GM23338 (cell line): ENCODE data around the gene ZNF219. TPM values are rescaled to one million over a fixed set of nuclear protein-coding genes. Genes with fewer than 3 reads are reported as not detected.

Experiments
- ATAC-seq: fragments of 200-7000 bp; cut with Tn5 transposase; 3 replicates; pipeline ENCODE4 v1.9.1; 2020
- DNase-seq: peaks from one replicate; pipeline ENCODE4 v3.0.0-alpha.2; 2015; ENCODE audit warnings: low spot score
- H2AFZ ChIP-seq: fragments of 200-600 bp; sonication (generic); 2 replicates; pipeline ENCODE4 v1.8.0; 2016; ENCODE audit warnings: antibody characterized with exemption, mild to moderate bottlenecking, moderate library complexity
- H3F3A ChIP-seq: fragments of 200-600 bp; sonication (generic); replicated peaks from 2 replicates; pipeline ENCODE4 v1.8.0; 2017; ENCODE audit warnings: antibody characterized with exemption, mixed run types, low read depth
- H3K27ac ChIP-seq: fragments of 200-600 bp; sonication (generic); 2 replicates; pipeline ENCODE4 v1.6.1; 2016; ENCODE audit warnings: low read depth
- H3K27me3 ChIP-seq: fragments of 200-600 bp; sonication (generic); 2 replicates; pipeline ENCODE4 v1.8.0; 2016; ENCODE audit warnings: mild to moderate bottlenecking, mixed run types, moderate library complexity; ENCODE audit not compliant: insufficient read depth
- H3K36me3 ChIP-seq: fragments of 200-600 bp; sonication (generic); 2 replicates; pipeline ENCODE4 v1.8.0; 2016; ENCODE audit warnings: mild to moderate bottlenecking; ENCODE audit not compliant: insufficient read depth
- H3K4me1 ChIP-seq: fragments of 200-600 bp; sonication (generic); 2 replicates; pipeline ENCODE4 v1.8.0; 2016; ENCODE audit warnings: mild to moderate bottlenecking, moderate library complexity; ENCODE audit not compliant: insufficient read depth
- H3K4me2 ChIP-seq: fragments of 200-600 bp; sonication (generic); 2 replicates; pipeline ENCODE4 v1.7.1; 2017; ENCODE audit warnings: mixed run types
- H3K4me3 ChIP-seq: fragments of 200-600 bp; sonication (generic); 2 replicates; pipeline ENCODE4 v1.6.1; 2016; ENCODE audit warnings: mixed run types
- H3K79me2 ChIP-seq: fragments of 200-600 bp; sonication (generic); replicated peaks from 2 replicates; pipeline ENCODE4 v1.8.0; 2017; ENCODE audit warnings: mild to moderate bottlenecking; ENCODE audit not compliant: insufficient read depth
- H3K9me2 ChIP-seq: fragments of 200-600 bp; sonication (generic); 2 replicates; pipeline ENCODE4 v1.8.0; 2017; ENCODE audit not compliant: insufficient read depth
- H4K20me1 ChIP-seq: fragments of 200-600 bp; sonication (generic); replicated peaks from 2 replicates; pipeline ENCODE4 v1.8.0; 2017; ENCODE audit warnings: mild to moderate bottlenecking; ENCODE audit not compliant: insufficient read depth
- H3K27ac Mint-ChIP-seq: 2 replicates; pipeline ENCODE4 v1.8.0; 2020; ENCODE audit warnings: inconsistent platforms, mild to moderate bottlenecking, moderate library complexity, mixed read lengths
- H3K27me3 Mint-ChIP-seq: 3 replicates; pipeline ENCODE4 v1.8.0; 2022; ENCODE audit warnings: low read depth, mild to moderate bottlenecking, moderate library complexity, mixed read lengths, inconsistent platforms; ENCODE audit not compliant: insufficient read depth, poor library complexity
- H3K36me3 Mint-ChIP-seq: 3 replicates; pipeline ENCODE4 v1.8.0; 2021; ENCODE audit warnings: low read depth, mild to moderate bottlenecking, inconsistent platforms, moderate library complexity, mixed read lengths
- H3K4me1 Mint-ChIP-seq: 3 replicates; pipeline ENCODE4 v1.8.0; 2020; ENCODE audit warnings: mild to moderate bottlenecking, inconsistent platforms, mixed read lengths
- H3K4me3 Mint-ChIP-seq: 3 replicates; pipeline ENCODE4 v1.8.0; 2021; ENCODE audit warnings: moderate library complexity, mild to moderate bottlenecking, inconsistent platforms, mixed read lengths
- H3K9me3 Mint-ChIP-seq: 3 replicates; pipeline ENCODE4 v1.8.0; 2020; ENCODE audit warnings: moderate library complexity, mild to moderate bottlenecking, inconsistent platforms, mixed read lengths
- EZH2 ChIP-seq: fragments of 200-600 bp; sonication (generic); IDR thresholded peaks from one replicate; pipeline ENCODE4 v1.8.0; 2017; ENCODE audit warnings: antibody characterized with exemption, mild to moderate bottlenecking, low read depth; ENCODE audit not compliant: unreplicated experiment
- EZH2phosphoT487 ChIP-seq: fragments of 200-600 bp; sonication (generic); IDR thresholded peaks from one replicate; pipeline ENCODE4 v1.8.1; 2018; ENCODE audit warnings: antibody characterized with exemption; ENCODE audit not compliant: unreplicated experiment
- NANOG ChIP-seq: IDR thresholded peaks from 2 replicates; pipeline ENCODE4 v1.6.1; 2016; ENCODE audit warnings: antibody characterized with exemption, borderline replicate concordance
- POLR2AphosphoS5 ChIP-seq: IDR thresholded peaks from 2 replicates; pipeline ENCODE4 v1.6.1; 2016; ENCODE audit warnings: antibody characterized with exemption, low read depth
- ZNF114 ChIP-seq: fragments of 250-450 bp; sonication (Bioruptor Pico); IDR thresholded peaks from 2 replicates; pipeline ENCODE4 v1.5.0; 2020; ENCODE audit warnings: mild to moderate bottlenecking, moderate library complexity
- ZNF331 ChIP-seq: fragments of 250-450 bp; sonication (Bioruptor Pico); IDR thresholded peaks from 2 replicates; pipeline ENCODE4 v1.5.0; 2020; ENCODE audit warnings: low read depth, mild to moderate bottlenecking, moderate library complexity
- polyA plus RNA-seq: library from polyadenylated mRNA; unstranded; fragments of >200 nt; fragmentation: Nextera tagmentation; extraction: Ambion mirVana; gene quantifications from 2 replicates; pipeline ENCODE4 v1.2.1, GENCODE V29; 2016
- total RNA-seq: library from RNA; depleted of rRNA; stranded (reverse); fragments of >200 nt; shearing (Covaris generic); gene quantifications from 2 replicates; pipeline ENCODE4 v1.2.3, GENCODE V29; 2014
- TF ChIP-seq, protein P1 (sequence below): IDR thresholded peaks from one replicate; pipeline ENCODE4 v1.6.1; 2018; ENCODE audit warnings: antibody characterized with exemption; ENCODE audit not compliant: unreplicated experiment
- TF ChIP-seq, protein P2 (sequence below), 2 experiments: fragments of 200-600 bp in 1 of 2; sonication (generic) in 1 of 2; conservative IDR thresholded peaks; 2 replicates each; pipeline versions ENCODE4 v1.5.1 to v1.6.1; 2016 to 2017; ENCODE audit warnings: antibody characterized with exemption in 2 of 2, low read depth in 2 of 2, mild to moderate bottlenecking in 2 of 2, moderate library complexity in 1 of 2
- TF ChIP-seq, protein P3 (sequence below): fragments of 250-450 bp; sonication (Bioruptor Pico); IDR thresholded peaks from 2 replicates; pipeline ENCODE4 v1.5.0; 2020; ENCODE audit warnings: mild to moderate bottlenecking, moderate library complexity

The ZNF219 gene
- total and polyA plus RNA-seq, 2 experiments from 2014 or later, result 37.7 to 153 TPM

DNA sequence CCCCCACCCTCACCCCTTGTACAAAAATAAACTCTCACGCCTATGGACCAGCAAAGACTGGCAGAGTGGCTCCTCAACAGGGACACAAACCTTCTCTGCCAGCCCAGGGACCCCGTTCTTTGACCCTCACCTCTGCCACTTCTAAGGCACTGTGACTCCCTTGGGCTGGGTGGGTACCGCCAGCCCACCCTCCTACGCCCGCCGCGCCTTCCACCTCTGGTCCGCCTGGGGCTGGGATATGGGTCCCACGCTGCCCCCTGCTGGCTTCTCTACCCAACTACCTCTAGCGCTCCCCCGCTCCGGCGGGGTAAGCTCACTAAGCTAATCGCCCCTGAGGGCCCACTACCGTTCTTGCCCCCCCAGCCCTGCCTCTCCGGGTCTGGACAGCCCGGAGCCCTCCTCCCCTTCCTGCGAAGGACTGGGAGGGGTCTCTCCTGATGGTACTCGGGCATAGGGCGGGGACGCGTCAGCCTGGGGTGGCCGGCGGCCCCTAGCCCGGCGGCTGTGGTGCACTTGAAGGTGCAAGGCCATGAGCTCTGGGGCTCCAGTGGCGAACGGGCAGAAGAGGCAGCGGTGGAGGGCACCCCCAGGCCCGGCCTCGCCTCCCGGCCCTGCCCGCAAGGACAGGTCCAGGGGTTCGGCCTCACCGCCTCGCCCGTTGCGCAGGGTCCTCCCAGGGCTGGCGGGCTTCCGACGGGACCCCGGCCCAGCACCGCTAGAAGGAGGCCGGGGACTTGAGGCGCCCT, 8.1 kb downstream of the ZNF219 start:
- ATAC-seq, result peak; percentile 28
- peaks cover 77% of the 10 kb centered on the region for H3K36me3 Mint-ChIP-seq
- Histone ChIP-seq H3K4me3 (no peak overlapping the region), H3K27me3 (no peaks in the 10 kb centered on the region), H3K27ac (no peak overlapping the region), H3K4me2 (no peak overlapping the region), H3K36me3 (peaks cover 22% of the 10 kb centered on the region), H3F3A (peaks cover 39% of the 10 kb centered on the region), H3K79me2 (peaks cover 16% of the 10 kb centered on the region), H3K9me2 (no peaks in the 10 kb centered on the region), H3K4me1 (peaks cover 31% of the 10 kb centered on the region), H2AFZ (no peak overlapping the region), H4K20me1 (peaks cover 26% of the 10 kb centered on the region)
- H3K27ac Mint-ChIP-seq, result peak overlapping the region; percentile 52; the same call in 1 of the 2 replicates
- H3K4me3 Mint-ChIP-seq, result no peak overlapping the region; the same call in 2 of the 3 replicates
- peaks cover 40% of the 10 kb centered on the region for H3K27me3 Mint-ChIP-seq
- peaks cover 63% of the 10 kb centered on the region for H3K4me1 Mint-ChIP-seq
- H3K9me3 Mint-ChIP-seq, result peaks cover 11% of the 10 kb centered on the region; the same call in 2 of the 3 replicates
- TF ChIP-seq EZH2phosphoT487 (no peak), ZNF331 (no peak), EZH2 (no peak), POLR2AphosphoS5 (peak; percentile 18; the same call in 1 of the 2 replicates), ZNF114 (CRISPR knock-in tag) (no peak), NANOG (no peak)
- TF ChIP-seq, protein P1, sequence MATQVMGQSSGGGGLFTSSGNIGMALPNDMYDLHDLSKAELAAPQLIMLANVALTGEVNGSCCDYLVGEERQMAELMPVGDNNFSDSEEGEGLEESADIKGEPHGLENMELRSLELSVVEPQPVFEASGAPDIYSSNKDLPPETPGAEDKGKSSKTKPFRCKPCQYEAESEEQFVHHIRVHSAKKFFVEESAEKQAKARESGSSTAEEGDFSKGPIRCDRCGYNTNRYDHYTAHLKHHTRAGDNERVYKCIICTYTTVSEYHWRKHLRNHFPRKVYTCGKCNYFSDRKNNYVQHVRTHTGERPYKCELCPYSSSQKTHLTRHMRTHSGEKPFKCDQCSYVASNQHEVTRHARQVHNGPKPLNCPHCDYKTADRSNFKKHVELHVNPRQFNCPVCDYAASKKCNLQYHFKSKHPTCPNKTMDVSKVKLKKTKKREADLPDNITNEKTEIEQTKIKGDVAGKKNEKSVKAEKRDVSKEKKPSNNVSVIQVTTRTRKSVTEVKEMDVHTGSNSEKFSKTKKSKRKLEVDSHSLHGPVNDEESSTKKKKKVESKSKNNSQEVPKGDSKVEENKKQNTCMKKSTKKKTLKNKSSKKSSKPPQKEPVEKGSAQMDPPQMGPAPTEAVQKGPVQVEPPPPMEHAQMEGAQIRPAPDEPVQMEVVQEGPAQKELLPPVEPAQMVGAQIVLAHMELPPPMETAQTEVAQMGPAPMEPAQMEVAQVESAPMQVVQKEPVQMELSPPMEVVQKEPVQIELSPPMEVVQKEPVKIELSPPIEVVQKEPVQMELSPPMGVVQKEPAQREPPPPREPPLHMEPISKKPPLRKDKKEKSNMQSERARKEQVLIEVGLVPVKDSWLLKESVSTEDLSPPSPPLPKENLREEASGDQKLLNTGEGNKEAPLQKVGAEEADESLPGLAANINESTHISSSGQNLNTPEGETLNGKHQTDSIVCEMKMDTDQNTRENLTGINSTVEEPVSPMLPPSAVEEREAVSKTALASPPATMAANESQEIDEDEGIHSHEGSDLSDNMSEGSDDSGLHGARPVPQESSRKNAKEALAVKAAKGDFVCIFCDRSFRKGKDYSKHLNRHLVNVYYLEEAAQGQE, result no peak
- TF ChIP-seq, protein P2, sequence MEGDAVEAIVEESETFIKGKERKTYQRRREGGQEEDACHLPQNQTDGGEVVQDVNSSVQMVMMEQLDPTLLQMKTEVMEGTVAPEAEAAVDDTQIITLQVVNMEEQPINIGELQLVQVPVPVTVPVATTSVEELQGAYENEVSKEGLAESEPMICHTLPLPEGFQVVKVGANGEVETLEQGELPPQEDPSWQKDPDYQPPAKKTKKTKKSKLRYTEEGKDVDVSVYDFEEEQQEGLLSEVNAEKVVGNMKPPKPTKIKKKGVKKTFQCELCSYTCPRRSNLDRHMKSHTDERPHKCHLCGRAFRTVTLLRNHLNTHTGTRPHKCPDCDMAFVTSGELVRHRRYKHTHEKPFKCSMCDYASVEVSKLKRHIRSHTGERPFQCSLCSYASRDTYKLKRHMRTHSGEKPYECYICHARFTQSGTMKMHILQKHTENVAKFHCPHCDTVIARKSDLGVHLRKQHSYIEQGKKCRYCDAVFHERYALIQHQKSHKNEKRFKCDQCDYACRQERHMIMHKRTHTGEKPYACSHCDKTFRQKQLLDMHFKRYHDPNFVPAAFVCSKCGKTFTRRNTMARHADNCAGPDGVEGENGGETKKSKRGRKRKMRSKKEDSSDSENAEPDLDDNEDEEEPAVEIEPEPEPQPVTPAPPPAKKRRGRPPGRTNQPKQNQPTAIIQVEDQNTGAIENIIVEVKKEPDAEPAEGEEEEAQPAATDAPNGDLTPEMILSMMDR (conservative IDR thresholded peaks at IDR 0.05; ENCODE audit: low read depth in 2 of 2), result peak; percentile 66 to 71
- TF ChIP-seq, protein P3, sequence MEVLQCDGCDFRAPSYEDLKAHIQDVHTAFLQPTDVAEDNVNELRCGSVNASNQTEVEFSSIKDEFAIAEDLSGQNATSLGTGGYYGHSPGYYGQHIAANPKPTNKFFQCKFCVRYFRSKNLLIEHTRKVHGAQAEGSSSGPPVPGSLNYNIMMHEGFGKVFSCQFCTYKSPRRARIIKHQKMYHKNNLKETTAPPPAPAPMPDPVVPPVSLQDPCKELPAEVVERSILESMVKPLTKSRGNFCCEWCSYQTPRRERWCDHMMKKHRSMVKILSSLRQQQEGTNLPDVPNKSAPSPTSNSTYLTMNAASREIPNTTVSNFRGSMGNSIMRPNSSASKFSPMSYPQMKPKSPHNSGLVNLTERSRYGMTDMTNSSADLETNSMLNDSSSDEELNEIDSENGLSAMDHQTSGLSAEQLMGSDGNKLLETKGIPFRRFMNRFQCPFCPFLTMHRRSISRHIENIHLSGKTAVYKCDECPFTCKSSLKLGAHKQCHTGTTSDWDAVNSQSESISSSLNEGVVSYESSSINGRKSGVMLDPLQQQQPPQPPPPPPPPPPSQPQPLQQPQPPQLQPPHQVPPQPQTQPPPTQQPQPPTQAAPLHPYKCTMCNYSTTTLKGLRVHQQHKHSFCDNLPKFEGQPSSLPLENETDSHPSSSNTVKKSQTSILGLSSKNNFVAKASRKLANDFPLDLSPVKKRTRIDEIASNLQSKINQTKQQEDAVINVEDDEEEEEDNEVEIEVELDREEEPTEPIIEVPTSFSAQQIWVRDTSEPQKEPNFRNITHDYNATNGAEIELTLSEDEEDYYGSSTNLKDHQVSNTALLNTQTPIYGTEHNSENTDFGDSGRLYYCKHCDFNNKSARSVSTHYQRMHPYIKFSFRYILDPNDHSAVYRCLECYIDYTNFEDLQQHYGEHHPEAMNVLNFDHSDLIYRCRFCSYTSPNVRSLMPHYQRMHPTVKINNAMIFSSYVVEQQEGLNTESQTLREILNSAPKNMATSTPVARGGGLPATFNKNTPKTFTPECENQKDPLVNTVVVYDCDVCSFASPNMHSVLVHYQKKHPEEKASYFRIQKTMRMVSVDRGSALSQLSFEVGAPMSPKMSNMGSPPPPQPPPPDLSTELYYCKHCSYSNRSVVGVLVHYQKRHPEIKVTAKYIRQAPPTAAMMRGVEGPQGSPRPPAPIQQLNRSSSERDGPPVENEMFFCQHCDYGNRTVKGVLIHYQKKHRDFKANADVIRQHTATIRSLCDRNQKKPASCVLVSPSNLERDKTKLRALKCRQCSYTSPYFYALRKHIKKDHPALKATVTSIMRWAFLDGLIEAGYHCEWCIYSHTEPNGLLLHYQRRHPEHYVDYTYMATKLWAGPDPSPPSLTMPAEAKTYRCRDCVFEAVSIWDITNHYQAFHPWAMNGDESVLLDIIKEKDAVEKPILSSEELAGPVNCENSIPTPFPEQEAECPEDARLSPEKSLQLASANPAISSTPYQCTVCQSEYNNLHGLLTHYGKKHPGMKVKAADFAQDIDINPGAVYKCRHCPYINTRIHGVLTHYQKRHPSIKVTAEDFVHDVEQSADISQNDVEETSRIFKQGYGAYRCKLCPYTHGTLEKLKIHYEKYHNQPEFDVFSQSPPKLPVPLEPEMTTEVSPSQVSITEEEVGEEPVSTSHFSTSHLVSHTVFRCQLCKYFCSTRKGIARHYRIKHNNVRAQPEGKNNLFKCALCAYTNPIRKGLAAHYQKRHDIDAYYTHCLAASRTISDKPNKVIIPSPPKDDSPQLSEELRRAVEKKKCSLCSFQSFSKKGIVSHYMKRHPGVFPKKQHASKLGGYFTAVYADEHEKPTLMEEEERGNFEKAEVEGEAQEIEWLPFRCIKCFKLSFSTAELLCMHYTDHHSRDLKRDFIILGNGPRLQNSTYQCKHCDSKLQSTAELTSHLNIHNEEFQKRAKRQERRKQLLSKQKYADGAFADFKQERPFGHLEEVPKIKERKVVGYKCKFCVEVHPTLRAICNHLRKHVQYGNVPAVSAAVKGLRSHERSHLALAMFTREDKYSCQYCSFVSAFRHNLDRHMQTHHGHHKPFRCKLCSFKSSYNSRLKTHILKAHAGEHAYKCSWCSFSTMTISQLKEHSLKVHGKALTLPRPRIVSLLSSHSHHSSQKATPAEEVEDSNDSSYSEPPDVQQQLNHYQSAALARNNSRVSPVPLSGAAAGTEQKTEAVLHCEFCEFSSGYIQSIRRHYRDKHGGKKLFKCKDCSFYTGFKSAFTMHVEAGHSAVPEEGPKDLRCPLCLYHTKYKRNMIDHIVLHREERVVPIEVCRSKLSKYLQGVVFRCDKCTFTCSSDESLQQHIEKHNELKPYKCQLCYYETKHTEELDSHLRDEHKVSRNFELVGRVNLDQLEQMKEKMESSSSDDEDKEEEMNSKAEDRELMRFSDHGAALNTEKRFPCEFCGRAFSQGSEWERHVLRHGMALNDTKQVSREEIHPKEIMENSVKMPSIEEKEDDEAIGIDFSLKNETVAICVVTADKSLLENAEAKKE (CRISPR knock-in tag), result no peak
- DNase-seq, result peak; percentile 87
